HepG2 (cell line): Measurements from ENCODE around the gene VIT. TPM values are rescaled to one million over a fixed set of nuclear protein-coding genes. Genes with fewer than 3 reads are reported as not detected.

ENCODE experiments used
- FOXA1 ChIP-seq, 2 experiments: fragments of 450-650 bp in 1 of 2; sonication (generic) in 1 of 2; formaldehyde crosslinking in 1 of 2; IDR thresholded peaks; 2 replicates each; pipeline versions ENCODE4 v1.4.0 to v1.6.1; 2016 to 2020; ENCODE audit warnings: missing genetic modification reagents in 1 of 2
- IKZF4 ChIP-seq: sonication (generic); formaldehyde crosslinking; IDR thresholded peaks from 2 replicates; pipeline ENCODE4 v1.5.1; 2020; ENCODE audit warnings: borderline replicate concordance, mild to moderate bottlenecking, low read depth, missing genetic modification reagents; ENCODE audit errors: not compliant biosample characterization
- NR2F6 ChIP-seq, 2 experiments: IDR thresholded peaks; 2 replicates each; pipeline ENCODE4 v1.6.1; 2016; ENCODE audit warnings: antibody characterized with exemption in 1 of 2, mild to moderate bottlenecking in 1 of 2
- POGZ ChIP-seq: sonication (generic); formaldehyde crosslinking; IDR thresholded peaks from 2 replicates; pipeline ENCODE4 v1.4.0; 2020; ENCODE audit warnings: mild to moderate bottlenecking, missing genetic modification reagents
- PTBP1 ChIP-seq: fragments of 200-400 bp; formaldehyde crosslinking; IDR thresholded peaks from 2 replicates; pipeline ENCODE4 v1.6.1; 2018; ENCODE audit warnings: low read length, low read depth; ENCODE audit not compliant: poor library complexity, severe bottlenecking
- SOX5 ChIP-seq: IDR thresholded peaks from 2 replicates; pipeline ENCODE4 v1.6.1; 2016; ENCODE audit warnings: borderline replicate concordance
- ZNF224 ChIP-seq: sonication (generic); formaldehyde crosslinking; IDR thresholded peaks from 2 replicates; pipeline ENCODE4 v1.5.0; 2020; ENCODE audit warnings: mild to moderate bottlenecking, missing genetic modification reagents
- ZNF451 ChIP-seq: sonication (generic); formaldehyde crosslinking; IDR thresholded peaks from 2 replicates; pipeline ENCODE4 v1.5.0; 2020; ENCODE audit warnings: mild to moderate bottlenecking, missing genetic modification reagents
- ZNF570 ChIP-seq: sonication (generic); formaldehyde crosslinking; IDR thresholded peaks from 2 replicates; pipeline ENCODE4 v1.4.0; 2020; ENCODE audit warnings: mild to moderate bottlenecking, missing genetic modification reagents, borderline replicate concordance
- polyA plus RNA-seq, 8 experiments: library from polyadenylated mRNA; depleted of rRNA in 3 of 8; stranded (reverse) in 7 of 8; unstranded in 1 of 8; fragments of >200 nt; fragmentation: Illumina TruSeq in 4 of 8; extraction: Trizol in 4 of 8; gene quantifications; 2 replicates each; pipeline versions ENCODE4 v1.2.1 to v1.2.3, GENCODE V29; 2011 to 2016; ENCODE audit warnings: low read depth in 4 of 8, missing spikeins in 1 of 8, mixed read lengths in 1 of 8; ENCODE audit not compliant: insufficient read depth in 1 of 8
- total RNA-seq, 5 experiments: library from RNA; depleted of rRNA; stranded (reverse); fragments of >200 nt; fragmentation: Illumina TruSeq; extraction: Trizol; gene quantifications; 2 replicates each; pipeline ENCODE4 v1.2.3, GENCODE V29; 2016; ENCODE audit warnings: low read depth in 1 of 5
- TF ChIP-seq, protein P1 (sequence below): sonication (generic); formaldehyde crosslinking; IDR thresholded peaks from 2 replicates; pipeline ENCODE4 v1.4.0; 2020; ENCODE audit warnings: missing genetic modification reagents
- TF ChIP-seq, protein P2 (sequence below): sonication (generic); formaldehyde crosslinking; IDR thresholded peaks from 2 replicates; pipeline ENCODE4 v1.4.0; 2020; ENCODE audit warnings: missing genetic modification reagents
- TF ChIP-seq, protein P3 (sequence below): sonication (generic); formaldehyde crosslinking; IDR thresholded peaks from 2 replicates; pipeline ENCODE4 v1.4.0; 2020; ENCODE audit warnings: mild to moderate bottlenecking, missing genetic modification reagents

VIT gene
- total and polyA plus RNA-seq, 2 of the 13 experiments (the other 11 are each of a cell fraction or from before 2014, with no cell fraction given) = not detected

DNA sequence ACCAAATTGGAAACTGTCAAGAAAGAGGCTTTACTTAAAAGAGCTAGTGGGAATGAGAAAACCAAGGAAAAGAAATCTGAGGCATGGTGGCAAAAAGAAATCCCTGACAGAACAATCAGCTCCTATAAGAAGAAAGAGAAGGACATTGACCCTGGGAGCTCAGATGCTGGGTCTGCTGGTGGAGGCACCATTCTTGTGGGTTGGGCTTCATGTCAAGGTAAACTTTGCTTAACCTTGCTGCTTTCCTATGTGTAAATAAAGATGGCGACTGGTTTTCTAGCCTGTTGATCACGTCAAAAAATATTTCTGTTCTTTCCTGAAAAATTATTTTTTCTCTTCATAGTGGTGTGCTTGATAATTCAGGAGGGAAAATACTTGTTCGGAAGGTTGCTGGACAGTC, 58.1 kb downstream of the VIT start (continued):
- TF ChIP-seq, protein P1, sequence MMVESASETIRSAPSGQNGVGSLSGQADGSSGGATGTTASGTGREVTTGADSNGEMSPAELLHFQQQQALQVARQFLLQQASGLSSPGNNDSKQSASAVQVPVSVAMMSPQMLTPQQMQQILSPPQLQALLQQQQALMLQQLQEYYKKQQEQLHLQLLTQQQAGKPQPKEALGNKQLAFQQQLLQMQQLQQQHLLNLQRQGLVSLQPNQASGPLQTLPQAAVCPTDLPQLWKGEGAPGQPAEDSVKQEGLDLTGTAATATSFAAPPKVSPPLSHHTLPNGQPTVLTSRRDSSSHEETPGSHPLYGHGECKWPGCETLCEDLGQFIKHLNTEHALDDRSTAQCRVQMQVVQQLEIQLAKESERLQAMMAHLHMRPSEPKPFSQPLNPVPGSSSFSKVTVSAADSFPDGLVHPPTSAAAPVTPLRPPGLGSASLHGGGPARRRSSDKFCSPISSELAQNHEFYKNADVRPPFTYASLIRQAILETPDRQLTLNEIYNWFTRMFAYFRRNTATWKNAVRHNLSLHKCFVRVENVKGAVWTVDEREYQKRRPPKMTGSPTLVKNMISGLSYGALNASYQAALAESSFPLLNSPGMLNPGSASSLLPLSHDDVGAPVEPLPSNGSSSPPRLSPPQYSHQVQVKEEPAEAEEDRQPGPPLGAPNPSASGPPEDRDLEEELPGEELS (CRISPR knock-in tag) = peak; percentile 35; the same call in 1 of the 2 replicates
- TF ChIP-seq PTBP1 (no peak), NR2F6 (IDR thresholded peaks at IDR 0.05) (peak; percentile 55; the same call in 1 of the 2 replicates), NR2F6 (CRISPR knock-in tag; IDR thresholded peaks at IDR 0.05) (0 out of 2 replicates have a peak, but pooled peaks have one; percentile 17), SOX5 (peak; percentile 77; the same call in 1 of the 2 replicates), ZNF451 (CRISPR knock-in tag) (no peak), POGZ (CRISPR knock-in tag) (peak; percentile 90), FOXA1 (IDR thresholded peaks at IDR 0.05) (no peak), FOXA1 (CRISPR knock-in tag; IDR thresholded peaks at IDR 0.05) (peak; percentile 88), IKZF4 (CRISPR knock-in tag) (no peak), ZNF570 (CRISPR knock-in tag) (no peak), ZNF224 (CRISPR knock-in tag) (no peak)
- TF ChIP-seq, protein P2, sequence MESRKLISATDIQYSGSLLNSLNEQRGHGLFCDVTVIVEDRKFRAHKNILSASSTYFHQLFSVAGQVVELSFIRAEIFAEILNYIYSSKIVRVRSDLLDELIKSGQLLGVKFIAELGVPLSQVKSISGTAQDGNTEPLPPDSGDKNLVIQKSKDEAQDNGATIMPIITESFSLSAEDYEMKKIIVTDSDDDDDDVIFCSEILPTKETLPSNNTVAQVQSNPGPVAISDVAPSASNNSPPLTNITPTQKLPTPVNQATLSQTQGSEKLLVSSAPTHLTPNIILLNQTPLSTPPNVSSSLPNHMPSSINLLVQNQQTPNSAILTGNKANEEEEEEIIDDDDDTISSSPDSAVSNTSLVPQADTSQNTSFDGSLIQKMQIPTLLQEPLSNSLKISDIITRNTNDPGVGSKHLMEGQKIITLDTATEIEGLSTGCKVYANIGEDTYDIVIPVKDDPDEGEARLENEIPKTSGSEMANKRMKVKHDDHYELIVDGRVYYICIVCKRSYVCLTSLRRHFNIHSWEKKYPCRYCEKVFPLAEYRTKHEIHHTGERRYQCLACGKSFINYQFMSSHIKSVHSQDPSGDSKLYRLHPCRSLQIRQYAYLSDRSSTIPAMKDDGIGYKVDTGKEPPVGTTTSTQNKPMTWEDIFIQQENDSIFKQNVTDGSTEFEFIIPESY = no peak
- TF ChIP-seq, protein P3, sequence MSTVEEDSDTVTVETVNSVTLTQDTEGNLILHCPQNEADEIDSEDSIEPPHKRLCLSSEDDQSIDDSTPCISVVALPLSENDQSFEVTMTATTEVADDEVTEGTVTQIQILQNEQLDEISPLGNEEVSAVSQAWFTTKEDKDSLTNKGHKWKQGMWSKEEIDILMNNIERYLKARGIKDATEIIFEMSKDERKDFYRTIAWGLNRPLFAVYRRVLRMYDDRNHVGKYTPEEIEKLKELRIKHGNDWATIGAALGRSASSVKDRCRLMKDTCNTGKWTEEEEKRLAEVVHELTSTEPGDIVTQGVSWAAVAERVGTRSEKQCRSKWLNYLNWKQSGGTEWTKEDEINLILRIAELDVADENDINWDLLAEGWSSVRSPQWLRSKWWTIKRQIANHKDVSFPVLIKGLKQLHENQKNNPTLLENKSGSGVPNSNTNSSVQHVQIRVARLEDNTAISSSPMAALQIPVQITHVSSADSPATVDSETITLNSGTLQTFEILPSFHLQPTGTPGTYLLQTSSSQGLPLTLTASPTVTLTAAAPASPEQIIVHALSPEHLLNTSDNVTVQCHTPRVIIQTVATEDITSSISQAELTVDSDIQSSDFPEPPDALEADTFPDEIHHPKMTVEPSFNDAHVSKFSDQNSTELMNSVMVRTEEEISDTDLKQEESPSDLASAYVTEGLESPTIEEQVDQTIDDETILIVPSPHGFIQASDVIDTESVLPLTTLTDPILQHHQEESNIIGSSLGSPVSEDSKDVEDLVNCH (CRISPR knock-in tag) = no peak
